NB4 (cell line): ENCODE measurements around the gene STUM.

ENCODE experiments used
- CTCF ChIP-seq: IDR thresholded peaks from one replicate; pipeline ENCODE4 v1.5.1; 2012; ENCODE audit warnings: low read depth, low read length
- MYC ChIP-seq: IDR thresholded peaks from 2 replicates; pipeline ENCODE4 v1.6.1; 2011; ENCODE audit warnings: low read depth, low read length

- TF ChIP-seq CTCF = no peak
- no peak for TF ChIP-seq MYC
Observed at GRCh38 chr1:226622012-226622411, 73.4 kb downstream of the STUM start.
